Kidney capillary endothelial cell (primary cell): ENCODE results near the gene DISP2.

Source experiments
- DNase-seq: peaks from one replicate; pipeline ENCODE4 v3.0.0-alpha.2; 2018; ENCODE audit warnings: low spot score

DISP2 gene

GRCh38 chr15:40363611-40364010 is 5.6 kb downstream of the DISP2 start:
- DNase-seq = no peak

GRCh38 chr15:40364251-40364650 is 6.2 kb downstream of the DISP2 start:
- no peak for DNase-seq

GRCh38 chr15:40365016-40365415 is 7.0 kb downstream of the DISP2 start:
- DNase-seq = no peak

- no peak for DNase-seq
Observed at GRCh38 chr15:40365624-40366456, 7.8 kb downstream of the DISP2 start.

- no peak for DNase-seq
Observed at GRCh38 chr15:40366457-40367370, 8.7 kb downstream of the DISP2 start.

- no peak for DNase-seq
Observed at GRCh38 chr15:40367371-40367685, 9.3 kb downstream of the DISP2 start.

- DNase-seq = peak; percentile 91
Observed at GRCh38 chr15:40367686-40368611, 9.9 kb downstream of the DISP2 start.

GRCh38 chr15:40368719-40369473 is 10.9 kb downstream of the DISP2 start:
- no peak for DNase-seq

GRCh38 chr15:40369474-40369869 is 11.5 kb downstream of the DISP2 start:
- no peak for DNase-seq

GRCh38 chr15:40369971-40370370 is 12.0 kb downstream of the DISP2 start:
- DNase-seq = no peak

GRCh38 chr15:40372981-40373380 is 15.0 kb downstream of the DISP2 start:
- DNase-seq = peak; percentile 94

GRCh38 chr15:40377606-40378005 is 19.6 kb downstream of the DISP2 start:
- DNase-seq = no peak

GRCh38 chr15:40379374-40379773 is 21.4 kb downstream of the DISP2 start:
- no peak for DNase-seq

- peak; percentile 26 for DNase-seq
Observed at GRCh38 chr15:40379853-40380252, 21.8 kb downstream of the DISP2 start.

- DNase-seq = no peak
Observed at GRCh38 chr15:40380636-40381035, 22.6 kb downstream of the DISP2 start.

- no peak for DNase-seq
Observed at GRCh38 chr15:40381818-40382529, 24.0 kb downstream of the DISP2 start.

- peak; percentile 94 for DNase-seq
Observed at GRCh38 chr15:40382580-40383456, 24.8 kb downstream of the DISP2 start, which contains the start of gene KNSTRN. Gene KNSTRN, plus strand, starts transcription at chr15:40382721. Its CDS starts 115 bp downstream, at chr15:40382836.

- DNase-seq = no peak
Observed at GRCh38 chr15:40386480-40386879, 28.5 kb downstream of the DISP2 start.
